ENCODE measurements around the gene FIZ1. TPM values are rescaled to one million over a fixed set of nuclear protein-coding genes. Genes with fewer than 3 reads are reported as not detected.
"Not testable (repeated sequence)": the region's sequence is repeated elsewhere in the genome, so short reads cannot be mapped to it uniquely, and the experiment has no call there.

FIZ1 gene
- total RNA-seq, 1 experiment from 2014 or later, result 6.3 TPM

GRCh38 chr19:55576746-55577145, 22.6 kb downstream of the FIZ1 start:
- DNase-seq (ENCODE audit: low read depth), result no peak

DNA sequence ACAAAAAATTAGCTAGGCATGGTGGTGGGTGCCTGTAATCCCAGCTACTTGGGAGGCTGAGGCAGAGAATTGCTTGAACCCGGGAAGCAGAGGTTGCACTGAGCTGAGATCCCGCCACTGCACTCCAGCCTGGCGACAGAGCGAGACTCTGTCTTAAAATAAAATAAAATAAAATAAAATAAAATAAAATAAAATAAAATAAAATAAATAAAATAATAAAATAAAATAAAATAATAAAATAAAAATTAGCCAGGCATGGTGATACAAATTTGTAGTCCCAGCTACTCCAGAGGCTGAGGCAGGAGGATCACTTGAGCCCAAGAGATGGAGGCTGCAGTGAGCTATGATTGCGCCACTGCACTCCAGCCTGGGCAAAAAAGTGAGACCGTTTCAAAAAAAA, 25.4 kb downstream of the FIZ1 start:
- DNase-seq (ENCODE audit: low read depth), result not testable (repeated sequence)

- not testable (repeated sequence) for DNase-seq (ENCODE audit: low read depth)
Measured at GRCh38 chr19:55569477-55569876, 29.8 kb downstream of the FIZ1 start.

DNA sequence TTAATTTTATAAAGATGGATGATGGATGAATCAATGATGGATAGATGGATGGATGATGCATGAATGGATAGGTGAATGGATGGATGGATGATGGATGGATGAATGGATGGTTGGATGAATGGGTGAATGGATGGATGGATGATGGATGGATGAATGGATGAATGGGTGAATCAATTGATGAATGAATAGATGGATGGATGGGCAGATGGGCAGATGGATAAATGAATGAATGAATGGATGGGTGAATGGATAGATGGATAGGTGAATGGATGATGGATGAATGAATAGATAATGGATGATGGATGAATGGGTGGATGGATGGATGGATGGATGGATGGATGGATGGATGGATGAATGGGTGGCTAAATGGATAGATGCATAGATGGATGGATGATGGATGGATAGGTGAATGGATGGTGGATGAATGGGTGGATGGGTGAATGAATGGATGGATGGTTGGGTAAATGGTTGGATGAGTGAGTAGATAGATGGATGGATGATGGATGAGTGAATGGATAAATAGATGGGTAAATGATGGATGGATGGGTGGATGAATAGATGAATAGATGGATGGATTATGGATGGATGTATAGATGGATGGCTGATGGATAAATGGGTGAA, 31.5 kb downstream of the FIZ1 start:
- no peak for DNase-seq (ENCODE audit: low read depth)

DNA sequence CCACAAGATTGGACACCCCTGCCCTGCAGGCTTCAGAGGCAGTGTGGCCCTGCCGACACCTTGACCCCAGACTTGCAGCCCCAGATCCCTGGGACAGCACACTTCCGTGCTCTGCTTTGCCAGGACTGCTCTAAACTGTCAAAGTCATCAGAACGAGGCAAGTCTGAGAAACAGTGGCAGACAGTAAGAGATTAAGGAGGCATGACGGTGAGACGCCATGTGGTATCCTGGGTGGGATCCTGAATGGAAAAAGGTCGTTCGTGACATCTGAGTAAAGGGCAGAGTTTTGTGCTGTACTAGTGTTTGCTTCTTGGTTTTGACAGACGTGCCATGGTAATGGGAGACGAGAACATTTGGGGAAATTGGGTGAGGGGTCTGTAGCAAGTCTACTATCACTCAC, 32.5 kb downstream of the FIZ1 start:
- no peak for DNase-seq (ENCODE audit: low read depth)

DNA sequence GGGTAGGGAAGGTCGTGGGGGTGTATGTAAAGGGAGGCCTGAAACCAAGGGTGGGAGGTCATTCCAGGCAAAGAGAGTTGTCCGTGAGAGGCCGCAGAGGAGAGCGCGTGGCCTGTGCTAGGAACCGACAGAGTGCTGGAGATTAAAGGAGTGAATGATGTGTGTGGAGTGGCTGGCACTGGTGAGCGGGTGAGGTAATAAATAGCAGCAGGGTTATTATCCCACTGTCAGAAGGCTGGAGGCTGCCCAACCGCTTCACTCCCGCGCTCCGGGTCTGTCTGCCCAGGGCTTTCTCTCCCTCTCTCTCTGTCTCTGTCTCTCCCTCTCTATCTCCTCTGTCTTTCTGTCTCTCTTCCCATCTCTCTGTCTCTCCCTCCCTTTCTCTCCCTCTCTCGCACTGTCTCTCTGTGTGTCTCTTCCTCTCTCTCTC, 36.0 kb downstream of the FIZ1 start:
- DNase-seq (ENCODE audit: low read depth), result no peak

GRCh38 chr19:55559684-55560083, 39.6 kb downstream of the FIZ1 start:
- DNase-seq (ENCODE audit: low read depth), result no peak

- no peak for DNase-seq (ENCODE audit: low read depth)
Measured at GRCh38 chr19:55554741-55555152, 44.6 kb downstream of the FIZ1 start.

DNA sequence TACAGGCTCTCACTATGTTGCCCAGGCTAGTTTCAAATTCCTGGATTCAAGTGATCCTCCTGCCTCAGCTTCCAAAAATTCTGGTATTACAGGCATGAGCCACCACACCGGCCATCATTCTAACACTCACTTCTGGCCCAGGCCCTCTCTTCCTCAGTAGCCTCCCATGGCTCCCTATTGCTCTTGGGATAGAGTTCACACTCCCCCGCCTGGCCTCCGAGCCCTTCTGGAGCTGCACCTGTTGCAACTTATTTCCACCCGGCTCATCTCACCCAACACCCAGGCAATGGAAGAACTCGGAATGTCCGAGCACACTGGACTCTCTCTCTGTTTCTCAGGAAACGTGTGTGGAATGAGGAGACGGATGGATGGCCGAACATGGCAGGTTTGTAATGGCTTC, 45.0 kb downstream of the FIZ1 start:
- DNase-seq (ENCODE audit: low read depth), result no peak

- DNase-seq (ENCODE audit: low read depth), result no peak
Measured at GRCh38 chr19:55553217-55554182, 45.8 kb downstream of the FIZ1 start.

DNA sequence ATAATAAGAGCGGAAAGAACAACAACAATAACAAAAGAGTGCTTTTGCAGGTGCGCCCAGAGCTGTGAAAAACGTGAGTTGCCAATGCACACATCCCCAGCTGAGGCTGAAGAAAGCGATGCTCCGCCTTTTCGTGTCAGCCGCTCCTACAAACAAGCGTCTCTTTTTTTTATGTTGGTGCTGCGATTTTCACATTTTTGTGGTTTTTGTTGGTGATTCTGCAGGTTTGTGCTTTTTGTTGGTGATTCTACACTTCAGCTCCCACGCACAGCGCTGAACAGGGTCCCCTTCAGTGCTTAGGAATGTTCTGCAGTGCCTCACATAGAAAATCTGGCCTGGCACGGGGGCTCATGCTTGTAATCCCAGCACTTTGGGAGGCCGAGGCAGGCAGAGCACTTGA, 46.7 kb downstream of the FIZ1 start:
- DNase-seq (ENCODE audit: low read depth), result peak; percentile 66

- no peak for DNase-seq (ENCODE audit: low read depth)
Measured at GRCh38 chr19:55552206-55552605, 47.1 kb downstream of the FIZ1 start.

DNA sequence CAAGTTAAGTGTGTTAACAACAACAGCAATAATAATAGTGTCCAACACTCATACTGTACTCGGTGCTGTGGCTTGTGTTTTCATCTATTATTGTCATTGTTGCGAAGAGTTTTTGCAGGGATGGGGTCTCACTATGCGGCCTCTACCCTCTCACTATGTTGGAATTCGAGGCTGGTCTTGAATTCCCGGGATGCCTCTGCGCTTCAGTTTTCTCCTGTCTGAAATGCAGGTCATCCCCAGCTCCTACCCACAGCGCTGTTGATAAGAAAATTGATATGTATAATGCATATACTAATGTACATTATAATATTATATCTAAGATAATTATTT, 49.0 kb downstream of the FIZ1 start:
- DNase-seq (ENCODE audit: low read depth), result no peak

DNA sequence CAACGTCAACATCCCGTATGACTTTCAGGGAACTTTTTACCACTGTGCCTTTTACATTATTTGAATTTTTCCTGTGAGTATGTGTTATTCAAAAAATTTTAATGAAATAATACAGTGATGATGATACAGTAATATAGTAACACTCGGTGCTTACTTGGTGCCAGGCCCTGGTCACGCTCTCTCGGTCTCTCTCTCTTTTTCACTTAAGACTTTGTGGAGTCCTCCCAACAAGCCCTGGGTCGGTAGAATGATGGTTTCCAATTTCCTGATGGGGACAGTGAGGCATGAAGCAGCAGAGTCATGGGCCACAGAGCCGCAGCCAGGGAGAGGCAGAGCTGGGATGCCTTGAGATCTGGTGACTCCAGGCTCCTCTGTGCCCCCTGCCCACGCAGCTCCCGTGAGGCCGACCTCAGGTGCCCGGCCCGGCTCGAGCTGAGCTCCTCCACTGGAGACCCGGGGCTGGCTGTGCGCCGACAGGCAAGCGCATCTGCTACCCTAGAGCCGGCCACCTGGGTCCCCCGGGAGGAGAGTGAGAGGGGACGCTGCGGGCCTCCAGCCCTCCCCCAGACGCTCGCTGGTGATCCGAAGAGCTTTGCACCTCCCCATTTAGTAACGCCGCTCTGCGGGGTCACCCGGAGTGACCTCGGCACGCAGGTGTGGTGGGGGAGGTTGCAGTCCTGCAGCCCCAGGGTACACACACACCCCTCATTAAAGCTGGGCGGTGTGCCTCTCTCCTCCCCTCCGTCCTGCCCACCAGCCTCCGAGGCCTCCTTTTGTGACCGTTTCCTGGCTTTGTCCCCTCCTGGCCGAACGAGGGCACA, 49.6 kb downstream of the FIZ1 start:
- peak; percentile 71 for DNase-seq (ENCODE audit: low read depth)

GRCh38 chr19:55546822-55547614, 52.3 kb downstream of the FIZ1 start:
- peak; percentile 35 for DNase-seq (ENCODE audit: low read depth)

- no peak for DNase-seq (ENCODE audit: low read depth)
Measured at GRCh38 chr19:55546011-55546410, 53.3 kb downstream of the FIZ1 start.

DNA sequence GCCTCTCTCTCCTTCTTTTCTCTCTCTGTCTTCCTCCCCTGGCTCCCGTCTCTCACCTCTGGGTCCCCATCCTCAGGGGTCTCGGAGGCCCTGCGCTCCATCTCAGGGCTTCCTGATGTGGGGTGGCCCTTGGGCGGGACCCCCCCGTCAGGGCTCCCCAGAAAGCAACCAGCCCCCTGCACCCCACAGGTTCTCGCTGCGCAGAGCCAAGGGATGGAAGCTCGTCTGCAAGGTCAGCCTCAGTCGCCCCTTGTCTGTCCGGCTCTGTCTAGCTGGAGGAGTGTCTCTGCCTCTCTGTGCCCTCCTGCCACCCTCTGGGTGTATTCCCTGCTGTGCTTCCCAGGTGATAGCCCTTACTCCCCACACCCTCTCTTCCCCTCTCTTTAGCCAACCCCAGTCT, 53.9 kb downstream of the FIZ1 start, which contains the start of gene SBK3:
Gene SBK3 (minus strand): TSS at position 101 of the 400 bp plus-strand sequence. CDS start 0 bp downstream, at position 101.
- DNase-seq (ENCODE audit: low read depth), result no peak

DNA sequence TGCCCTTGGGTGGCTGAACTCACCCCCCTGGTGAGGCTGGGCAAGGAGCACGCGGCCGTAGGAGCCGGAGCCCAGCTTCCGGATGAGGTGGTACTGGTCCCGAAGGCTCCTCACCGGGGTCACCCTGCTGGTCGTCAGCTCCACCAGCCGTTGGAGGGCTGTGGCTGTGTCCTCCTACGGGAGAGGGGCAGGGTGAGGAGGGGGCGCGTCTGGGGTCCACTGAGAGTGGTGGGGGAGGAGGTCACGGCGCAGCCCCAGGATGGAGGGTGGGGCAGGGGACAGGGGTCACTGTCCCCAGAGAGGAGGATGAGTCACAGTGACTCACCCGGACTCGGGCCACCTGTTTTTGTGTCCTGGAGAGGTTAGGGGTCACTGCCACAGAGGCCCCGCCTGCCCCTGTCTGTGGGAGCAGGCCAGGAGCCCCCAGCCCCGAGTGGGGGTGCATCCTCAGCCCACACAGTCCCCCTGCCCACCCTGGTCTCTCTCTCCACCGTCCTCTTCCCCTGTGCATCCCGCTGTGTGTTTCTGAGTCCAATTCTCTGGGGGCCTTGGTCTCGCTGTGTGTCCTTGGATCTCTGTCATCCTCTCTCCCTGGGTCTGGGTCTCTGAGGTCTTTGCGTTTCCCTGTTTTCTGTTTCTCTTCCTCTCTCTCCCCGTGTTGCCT, 54.4 kb downstream of the FIZ1 start:
- no peak for DNase-seq (ENCODE audit: low read depth)

- no peak for DNase-seq (ENCODE audit: low read depth)
Measured at GRCh38 chr19:55544014-55544413, 55.3 kb downstream of the FIZ1 start.

DNA sequence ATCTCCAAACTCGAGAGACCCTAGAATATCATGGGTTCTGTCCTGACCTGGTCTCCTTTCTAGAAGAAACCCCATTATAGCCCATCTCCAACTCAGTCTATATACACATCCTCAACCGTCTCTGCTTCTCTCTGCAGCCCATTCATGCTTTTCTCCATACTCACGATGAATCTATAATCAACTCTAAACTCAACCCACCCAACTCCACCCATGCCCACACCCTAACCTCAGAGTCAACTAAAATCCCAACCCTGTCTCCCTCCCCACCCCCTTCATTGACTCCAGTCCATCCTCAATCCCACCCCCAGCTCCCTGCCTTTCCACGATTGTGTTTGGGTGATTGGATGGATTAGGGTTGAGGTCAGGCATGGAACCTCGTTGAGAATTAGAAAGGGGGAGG, 55.8 kb downstream of the FIZ1 start:
- no peak for DNase-seq (ENCODE audit: low read depth)
